HG02981 (cell line): ENCODE results near the gene INAFM1.

Experiments
- ATAC-seq: cut with Tn5 transposase; IDR thresholded peaks from one replicate; pipeline ENCODE4 v1.9.1; 2021; ENCODE audit warnings: mild to moderate bottlenecking, moderate library complexity; ENCODE audit not compliant: unreplicated experiment

The INAFM1 gene

GRCh38 chr19:47274071-47274890, at the start of gene INAFM1:
Gene INAFM1 (plus strand): TSS chr19:47274885. CDS start chr19:47274920, 35 bp downstream.
- peak; percentile 54 for ATAC-seq

GRCh38 chr19:47225746-47226425, 48.8 kb upstream of the INAFM1 start:
- ATAC-seq = peak; percentile 38

- no peak for ATAC-seq
Observed at GRCh38 chr19:47226426-47227351, 48.0 kb upstream of the INAFM1 start.

- ATAC-seq = no peak
Observed at GRCh38 chr19:47227352-47228167, 47.1 kb upstream of the INAFM1 start.

GRCh38 chr19:47228168-47228936, 46.3 kb upstream of the INAFM1 start:
- ATAC-seq = no peak

- no peak for ATAC-seq
Observed at GRCh38 chr19:47228937-47229675, 45.6 kb upstream of the INAFM1 start.

GRCh38 chr19:47229676-47230053, 45.0 kb upstream of the INAFM1 start:
- no peak for ATAC-seq

- ATAC-seq = no peak
Observed at GRCh38 chr19:47230054-47230920, 44.4 kb upstream of the INAFM1 start.

- no peak for ATAC-seq
Observed at GRCh38 chr19:47230921-47231214, 43.8 kb upstream of the INAFM1 start, which contains the start of gene BBC3. Gene BBC3 (minus strand): TSS chr19:47231199. CDS start chr19:47228431, 2,768 bp downstream.

- ATAC-seq = peak; percentile 27
Observed at GRCh38 chr19:47231215-47232054, 43.2 kb upstream of the INAFM1 start.

GRCh38 chr19:47232422-47233211, 42.1 kb upstream of the INAFM1 start:
- ATAC-seq = no peak

GRCh38 chr19:47236072-47236675, 38.5 kb upstream of the INAFM1 start:
- no peak for ATAC-seq

- ATAC-seq = no peak
Observed at GRCh38 chr19:47239152-47239551, 35.5 kb upstream of the INAFM1 start.

- no peak for ATAC-seq
Observed at GRCh38 chr19:47239610-47240296, 34.9 kb upstream of the INAFM1 start.

GRCh38 chr19:47240556-47240955, 34.1 kb upstream of the INAFM1 start:
- no peak for ATAC-seq
